GM10847 (cell line): ENCODE data around the gene NOP16.

ENCODE experiments used
- POLR2A ChIP-seq: IDR thresholded peaks from 2 replicates; pipeline ENCODE4 v1.6.1; 2011; ENCODE audit not compliant: insufficient read length; ENCODE audit errors: extremely low read depth

NOP16 gene

GRCh38 chr5:176414704-176415103, 26.3 kb upstream of the NOP16 start:
- TF ChIP-seq POLR2A = no peak

- TF ChIP-seq POLR2A = no peak
These were observed 25.4 kb upstream of the NOP16 start for GRCh38 chr5:176413709-176414191.

GRCh38 chr5:176413255-176413565, 24.8 kb upstream of the NOP16 start:
- no peak for TF ChIP-seq POLR2A

GRCh38 chr5:176412517-176413254, 24.3 kb upstream of the NOP16 start:
- TF ChIP-seq POLR2A = no peak

GRCh38 chr5:176410486-176411180, 22.2 kb upstream of the NOP16 start:
- TF ChIP-seq POLR2A = no peak

GRCh38 chr5:176409765-176410164, 21.4 kb upstream of the NOP16 start:
- no peak for TF ChIP-seq POLR2A

- no peak for TF ChIP-seq POLR2A
These were observed 20.2 kb upstream of the NOP16 start for GRCh38 chr5:176408590-176408989.

- no peak for TF ChIP-seq POLR2A
These were observed 19.3 kb upstream of the NOP16 start for GRCh38 chr5:176407456-176408251.

GRCh38 chr5:176406436-176407052, 18.1 kb upstream of the NOP16 start:
- TF ChIP-seq POLR2A = no peak

- TF ChIP-seq POLR2A = no peak
These were observed 17.4 kb upstream of the NOP16 start for GRCh38 chr5:176405656-176406435.

- no peak for TF ChIP-seq POLR2A
These were observed 13.1 kb upstream of the NOP16 start for GRCh38 chr5:176401281-176402205.

GRCh38 chr5:176400382-176401156, 12.2 kb upstream of the NOP16 start:
- TF ChIP-seq POLR2A = no peak
